ENCODE data around the gene TMEM138. TPM values are rescaled to one million over a fixed set of nuclear protein-coding genes. Genes with fewer than 3 reads are reported as not detected.
A peak's percentile ranks its signal among the peaks of the same experiment; 100 is the strongest.

The TMEM138 gene
- total and polyA plus RNA-seq, 2 of the 13 experiments (the other 11 are each of a cell fraction or from before 2014, with no cell fraction given), result 43.5 to 61.0 TPM

GRCh38 chr11:61332797-61333549, 29.2 kb upstream of the TMEM138 start, which contains the start of the genes DDB1 and TKFC (continued):
- TF ChIP-seq RFX3 (CRISPR knock-in tag; IDR thresholded peaks at IDR 0.05), result no peak
- TF ChIP-seq ZNF766 (CRISPR knock-in tag; IDR thresholded peaks at IDR 0.05; ENCODE audit: borderline replicate concordance), result peak; percentile 94; the same call in 1 of the 2 replicates
- TF ChIP-seq ZNF781 (CRISPR knock-in tag; IDR thresholded peaks at IDR 0.05; ENCODE audit: borderline replicate concordance, not compliant biosample characterization), result peak; percentile 68
- TF ChIP-seq ZMAT5 (CRISPR knock-in tag; IDR thresholded peaks at IDR 0.05; ENCODE audit: borderline replicate concordance, low read depth), result no peak
- TF ChIP-seq NFE2 (CRISPR knock-in tag; IDR thresholded peaks at IDR 0.05), result no peak
- peak; percentile 92; the same call in 1 of the 2 replicates for TF ChIP-seq ZNF543 (CRISPR knock-in tag; IDR thresholded peaks at IDR 0.05)
- no peak for TF ChIP-seq SOX6 (IDR thresholded peaks at IDR 0.05)
- peak; percentile 42 for TF ChIP-seq SOX6 (CRISPR knock-in tag; IDR thresholded peaks at IDR 0.05)
- TF ChIP-seq PBX3 (CRISPR knock-in tag; IDR thresholded peaks at IDR 0.05; ENCODE audit: borderline replicate concordance), result no peak
- TF ChIP-seq ZFP82 (CRISPR knock-in tag; IDR thresholded peaks at IDR 0.05; ENCODE audit: borderline replicate concordance), result peak; percentile 70; the same call in 1 of the 2 replicates
- peak; percentile 38; the same call in 1 of the 2 replicates for TF ChIP-seq RCOR2 (CRISPR knock-in tag; IDR thresholded peaks at IDR 0.05)
- peak; percentile 85 for TF ChIP-seq ASH2L (IDR thresholded peaks at IDR 0.05; ENCODE audit: insufficient read length, low read depth, low read length)
- TF ChIP-seq BHLHE40 (IDR thresholded peaks at IDR 0.05; ENCODE audit: low read length), result peak; percentile 40; the same call in 1 of the 2 replicates
- TF ChIP-seq ETV5 (CRISPR knock-in tag; IDR thresholded peaks at IDR 0.05; ENCODE audit: borderline replicate concordance), result no peak; the same call in 1 of the 2 replicates
- no peak for TF ChIP-seq FOXO4 (CRISPR knock-in tag; conservative IDR thresholded peaks at IDR 0.05)
- no peak for TF ChIP-seq ZFP37 (CRISPR knock-in tag; IDR thresholded peaks at IDR 0.05; ENCODE audit: borderline replicate concordance)
- TF ChIP-seq SMARCE1 (IDR thresholded peaks at IDR 0.05; ENCODE audit: borderline replicate concordance), result no peak
- peak; percentile 88 for TF ChIP-seq ZNF883 (CRISPR knock-in tag; IDR thresholded peaks at IDR 0.05; ENCODE audit: not compliant biosample characterization)
- no peak for TF ChIP-seq FLYWCH1 (CRISPR knock-in tag; IDR thresholded peaks at IDR 0.05)
- no peak for TF ChIP-seq HNF1A (IDR thresholded peaks at IDR 0.05; ENCODE audit: low read depth)
- TF ChIP-seq HNF1A (CRISPR knock-in tag; IDR thresholded peaks at IDR 0.05; ENCODE audit: borderline replicate concordance), result no peak
- 0 out of 2 replicates have a peak, but pooled peaks have one; percentile 51 for TF ChIP-seq ZSCAN22 (CRISPR knock-in tag; IDR thresholded peaks at IDR 0.05)
- no peak for TF ChIP-seq ZNF282 (IDR thresholded peaks at IDR 0.05; ENCODE audit: partially characterized antibody)
